H1 (cell line): ENCODE results near the gene PAQR9.

Experiments used
- CREB1 ChIP-seq: IDR thresholded peaks from 2 replicates; pipeline ENCODE4 v1.6.1; 2012; ENCODE audit warnings: inconsistent platforms
- HDAC2 ChIP-seq, 2 experiments: fragments of 300-600 bp in 1 of 2; sonication (generic) in 1 of 2; IDR thresholded peaks; 2 replicates each; pipeline ENCODE4 v1.6.1; 2011 to 2012; ENCODE audit warnings: low read depth in 2 of 2, low read length in 2 of 2, mild to moderate bottlenecking in 2 of 2, moderate library complexity in 2 of 2, borderline replicate concordance in 1 of 2, inconsistent platforms in 1 of 2
- TAF1 ChIP-seq: IDR thresholded peaks from 2 replicates; pipeline ENCODE4 v1.6.1; 2011; ENCODE audit warnings: mild to moderate bottlenecking, low read depth, low read length
- TF ChIP-seq, protein P1 (sequence below), 3 experiments: IDR thresholded peaks; 1 replicate in 2 of 3; 2 replicates in 1 of 3; pipeline versions ENCODE4 v1.5.1 to v1.6.1; 2011; ENCODE audit warnings: low read length in 3 of 3, mild to moderate bottlenecking in 3 of 3, inconsistent platforms in 2 of 3, low read depth in 1 of 3, moderate library complexity in 1 of 3; ENCODE audit not compliant: insufficient read depth in 1 of 3; ENCODE audit errors: control extremely low read depth in 1 of 3

- TF ChIP-seq, protein P1, sequence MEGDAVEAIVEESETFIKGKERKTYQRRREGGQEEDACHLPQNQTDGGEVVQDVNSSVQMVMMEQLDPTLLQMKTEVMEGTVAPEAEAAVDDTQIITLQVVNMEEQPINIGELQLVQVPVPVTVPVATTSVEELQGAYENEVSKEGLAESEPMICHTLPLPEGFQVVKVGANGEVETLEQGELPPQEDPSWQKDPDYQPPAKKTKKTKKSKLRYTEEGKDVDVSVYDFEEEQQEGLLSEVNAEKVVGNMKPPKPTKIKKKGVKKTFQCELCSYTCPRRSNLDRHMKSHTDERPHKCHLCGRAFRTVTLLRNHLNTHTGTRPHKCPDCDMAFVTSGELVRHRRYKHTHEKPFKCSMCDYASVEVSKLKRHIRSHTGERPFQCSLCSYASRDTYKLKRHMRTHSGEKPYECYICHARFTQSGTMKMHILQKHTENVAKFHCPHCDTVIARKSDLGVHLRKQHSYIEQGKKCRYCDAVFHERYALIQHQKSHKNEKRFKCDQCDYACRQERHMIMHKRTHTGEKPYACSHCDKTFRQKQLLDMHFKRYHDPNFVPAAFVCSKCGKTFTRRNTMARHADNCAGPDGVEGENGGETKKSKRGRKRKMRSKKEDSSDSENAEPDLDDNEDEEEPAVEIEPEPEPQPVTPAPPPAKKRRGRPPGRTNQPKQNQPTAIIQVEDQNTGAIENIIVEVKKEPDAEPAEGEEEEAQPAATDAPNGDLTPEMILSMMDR (IDR thresholded peaks at IDR 0.05; ENCODE audit: control extremely low read depth in 1 of 3, insufficient read depth in 1 of 3, low read depth in 1 of 3, low read length in 3 of 3), result no peak
- TF ChIP-seq HDAC2 (IDR thresholded peaks at IDR 0.05; ENCODE audit: borderline replicate concordance in 1 of 2, low read depth in 2 of 2, low read length in 2 of 2), result no peak
- no peak for TF ChIP-seq CREB1
- TF ChIP-seq TAF1, result no peak
Measured at GRCh38 chr3:142943349-142943748, 20.1 kb downstream of the PAQR9 start.
